ENCODE data around the gene CDK6.

The CDK6 gene

DNA sequence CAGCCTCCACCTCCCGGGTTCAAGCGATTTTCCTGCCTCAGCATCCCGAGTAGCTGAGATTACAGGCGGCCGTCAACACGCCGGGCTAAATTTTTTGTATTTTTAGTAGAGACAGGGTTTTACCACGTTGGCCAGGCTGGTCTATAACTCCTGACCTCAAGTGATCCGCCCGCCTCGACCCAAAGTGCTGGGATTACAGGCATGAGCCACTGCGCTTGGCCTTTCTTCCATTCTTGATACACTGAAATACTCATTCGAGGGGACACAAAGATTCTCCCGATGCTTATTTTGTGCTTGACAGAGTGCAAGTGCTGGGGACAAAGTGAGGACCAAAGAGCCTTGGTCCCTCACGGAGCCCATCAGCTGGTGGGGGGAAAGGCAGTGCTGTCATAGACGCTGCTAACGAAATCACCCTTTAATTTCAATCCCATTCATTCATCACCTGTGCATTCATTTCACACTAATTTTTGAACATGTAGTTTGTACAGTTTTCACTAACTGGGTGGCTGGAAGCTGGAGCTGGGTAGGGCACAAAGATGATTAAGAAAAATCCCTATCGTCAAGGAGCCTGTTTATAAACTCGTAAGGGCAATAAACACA lies 245.6 kb downstream of the CDK6 start:
- DNase-seq (ENCODE audit: low read depth in 2 of 2), result no peak

DNA sequence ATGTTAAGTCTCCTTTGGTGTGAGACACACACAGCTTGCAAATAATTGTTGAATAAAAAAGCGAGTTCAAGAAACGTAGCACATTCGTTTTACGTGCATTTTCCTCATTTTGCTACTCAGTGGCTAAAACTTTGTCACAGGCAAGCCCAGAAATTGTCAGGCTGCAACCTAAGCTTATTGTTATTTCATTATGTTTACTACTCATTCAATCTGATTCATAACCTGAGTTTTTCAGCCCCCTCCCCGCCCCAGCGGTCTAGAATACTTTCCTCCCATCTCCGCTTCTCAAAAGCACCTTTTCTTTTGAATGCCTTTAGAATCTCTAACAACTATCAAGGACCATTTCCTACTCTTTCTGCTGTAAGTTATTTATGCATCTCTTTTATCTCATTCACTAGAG lies 247.3 kb downstream of the CDK6 start:
- no peak for DNase-seq (ENCODE audit: low read depth in 2 of 2)

DNA sequence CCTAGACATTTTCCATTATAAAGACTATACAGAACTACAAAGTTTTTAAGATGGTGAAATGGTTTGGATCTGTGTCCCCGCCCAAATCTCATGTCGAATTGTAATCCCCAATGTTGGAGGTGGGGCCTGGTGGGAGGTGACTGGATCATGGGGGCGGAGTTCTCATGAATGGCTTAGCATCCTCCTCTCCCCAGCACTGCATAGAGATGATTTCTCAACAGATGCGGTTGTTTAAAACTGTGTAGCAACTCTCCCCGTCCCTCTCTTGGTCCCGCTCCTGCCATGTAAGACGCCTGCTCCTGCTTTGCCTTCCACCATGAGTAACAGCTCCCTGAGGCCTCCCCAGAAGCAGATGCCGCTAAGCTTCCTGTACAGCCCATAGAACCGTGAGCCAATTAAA lies 247.8 kb downstream of the CDK6 start:
- no peak for DNase-seq (ENCODE audit: low read depth in 2 of 2)

DNA sequence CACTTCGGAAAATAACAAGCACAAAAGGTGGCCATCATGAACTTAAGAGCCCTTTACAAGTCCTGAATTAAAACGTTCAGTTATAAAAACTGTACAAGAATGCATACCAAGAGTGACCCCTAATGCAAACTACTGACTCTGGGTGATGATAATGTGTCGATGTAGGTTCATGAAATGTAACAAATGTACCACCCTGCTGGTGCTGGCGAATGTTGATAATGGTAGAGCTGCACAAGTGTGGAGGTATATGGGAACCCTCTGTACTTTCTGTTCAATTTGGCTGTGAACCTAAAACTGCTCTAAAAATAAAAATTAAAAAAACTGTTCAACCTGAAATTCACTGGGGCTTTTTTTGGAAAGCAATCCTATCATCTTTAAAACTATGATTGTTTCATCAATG lies 249.5 kb downstream of the CDK6 start:
- DNase-seq (ENCODE audit: low read depth in 2 of 2), result no peak

DNA sequence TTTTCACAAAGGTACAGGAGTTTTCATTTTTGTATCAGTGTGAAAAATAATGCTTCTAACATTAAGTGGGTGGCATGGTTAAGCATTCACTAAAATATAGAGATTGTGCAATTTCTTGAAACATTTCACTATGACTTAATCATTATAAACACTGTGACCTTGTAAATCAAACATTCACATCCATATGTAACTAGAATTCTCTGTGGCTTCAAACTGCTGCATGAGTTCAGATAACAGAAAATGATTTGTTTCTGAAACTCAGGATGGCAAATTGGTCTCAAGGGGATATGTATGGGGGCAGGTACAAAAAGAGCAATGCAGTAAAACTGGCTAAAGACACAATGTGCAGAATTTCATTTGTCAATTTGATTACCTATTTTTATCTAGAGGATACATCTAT lies 250.0 kb downstream of the CDK6 start:
- DNase-seq (ENCODE audit: low read depth in 2 of 2), result no peak

DNA sequence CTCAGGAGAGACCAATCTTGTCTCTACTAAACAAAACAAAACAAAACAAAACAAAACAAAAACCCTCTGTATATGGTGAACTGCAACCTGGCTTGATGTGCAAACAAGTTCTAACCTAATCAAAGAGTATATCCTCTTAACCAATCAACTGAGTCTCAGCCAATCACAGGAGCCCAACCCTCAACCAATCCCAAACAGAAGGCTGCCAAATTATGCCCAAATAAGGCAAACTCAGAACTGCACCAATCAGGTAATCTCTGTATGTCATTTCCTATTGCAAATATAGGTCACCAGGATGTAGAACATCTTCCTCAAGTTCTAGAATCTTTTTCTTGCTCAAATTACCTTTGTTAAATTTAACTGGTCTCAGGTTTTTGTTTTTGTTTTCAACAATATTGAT lies 251.4 kb downstream of the CDK6 start:
- DNase-seq (ENCODE audit: low read depth in 2 of 2), result no peak

DNA sequence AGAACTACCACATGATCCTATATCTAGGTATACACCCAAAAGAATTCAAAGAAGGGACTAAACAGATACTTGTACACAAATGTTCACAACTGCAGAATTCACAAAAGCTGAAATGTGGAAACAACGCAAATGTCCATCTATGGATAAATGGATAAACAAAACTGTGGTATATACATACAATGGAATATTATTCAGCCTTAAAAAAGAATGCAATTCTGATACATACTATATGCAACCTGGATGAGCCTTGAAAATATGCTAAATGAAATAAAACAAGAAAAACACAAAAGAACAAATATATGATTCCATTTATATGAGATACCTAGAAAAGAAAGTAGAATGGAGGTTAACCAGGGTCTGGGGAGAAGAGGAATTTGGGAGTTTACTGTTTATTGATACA lies 253.4 kb downstream of the CDK6 start:
- no peak for DNase-seq (ENCODE audit: low read depth in 2 of 2)

DNA sequence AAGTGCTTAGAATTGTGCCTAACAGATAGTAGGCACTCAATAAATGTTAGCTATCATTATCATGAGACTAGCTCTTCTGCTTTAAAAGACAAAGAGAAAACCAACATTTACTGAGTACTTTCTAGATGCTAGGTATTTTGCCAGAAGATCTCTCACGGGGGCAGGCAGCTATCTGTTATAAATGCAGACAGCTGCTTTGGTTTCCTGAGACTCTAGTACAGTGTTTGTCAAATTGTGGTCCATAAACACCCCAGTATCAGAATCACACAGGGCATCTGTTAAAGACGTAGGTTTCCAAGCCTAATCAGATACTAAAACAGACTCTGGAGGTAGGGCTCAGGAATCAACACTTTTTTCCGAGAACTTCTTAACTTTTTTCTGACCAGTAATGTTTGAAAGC lies 260.1 kb downstream of the CDK6 start:
- DNase-seq (ENCODE audit: low read depth in 2 of 2), result no peak

DNA sequence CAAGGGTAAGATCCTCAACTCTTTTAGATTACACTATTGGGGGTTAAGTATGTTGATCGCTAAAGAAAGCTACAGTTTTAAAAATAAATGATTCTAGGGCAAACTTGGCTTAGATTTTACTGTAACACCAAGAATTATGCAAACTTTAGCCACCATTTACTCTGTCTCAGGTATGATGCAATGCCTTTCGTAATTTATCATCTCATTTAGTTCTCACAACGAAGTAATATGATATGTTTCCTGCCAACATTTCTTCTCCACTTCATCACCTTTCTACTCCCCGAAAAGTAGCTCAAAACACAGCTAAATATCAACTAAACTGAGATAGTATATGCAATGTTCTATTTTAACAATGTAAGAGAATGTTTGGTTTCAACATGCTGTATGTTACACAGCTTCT lies 267.2 kb downstream of the CDK6 start:
- DNase-seq (ENCODE audit: low read depth in 2 of 2), result no peak

DNA sequence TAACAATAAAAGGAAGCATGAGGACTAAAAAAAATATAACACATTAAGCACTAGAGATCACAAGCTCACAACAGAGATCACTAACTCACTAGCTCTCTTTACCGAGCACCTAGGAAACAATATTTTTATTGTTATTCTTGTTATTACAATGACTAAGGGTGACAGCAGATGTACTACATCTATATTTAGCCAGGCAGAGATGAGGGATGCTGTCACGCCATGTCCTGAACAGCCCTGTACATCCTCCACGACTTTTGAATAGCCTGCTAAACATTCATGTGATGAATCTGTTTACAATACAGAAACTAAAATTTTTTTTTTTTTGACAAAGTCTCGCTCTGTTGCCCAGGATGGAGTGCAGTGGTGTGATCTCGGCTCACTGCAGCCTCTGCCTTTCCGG lies 268.9 kb downstream of the CDK6 start:
- DNase-seq (ENCODE audit: low read depth in 2 of 2), result no peak

DNA sequence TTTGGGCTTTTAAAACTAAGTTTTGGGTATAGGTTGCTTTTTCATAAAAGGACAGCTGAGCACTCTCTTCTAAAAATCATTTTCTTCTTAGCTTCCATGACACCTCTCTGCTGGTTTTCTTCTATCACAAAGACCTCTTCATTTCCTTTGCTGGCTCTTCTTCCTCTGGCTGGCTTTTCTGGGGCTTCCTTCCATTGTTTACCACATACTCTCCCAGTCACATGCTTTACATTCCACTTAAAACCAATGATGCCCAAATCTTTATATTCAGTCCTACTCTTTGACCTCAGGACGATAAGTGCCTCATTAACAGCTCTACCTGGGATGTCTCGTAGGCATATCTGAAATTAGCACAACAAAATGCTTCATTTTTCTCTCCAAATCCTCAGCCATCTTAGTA lies 273.0 kb downstream of the CDK6 start:
- no peak for DNase-seq (ENCODE audit: low read depth in 2 of 2)

DNA sequence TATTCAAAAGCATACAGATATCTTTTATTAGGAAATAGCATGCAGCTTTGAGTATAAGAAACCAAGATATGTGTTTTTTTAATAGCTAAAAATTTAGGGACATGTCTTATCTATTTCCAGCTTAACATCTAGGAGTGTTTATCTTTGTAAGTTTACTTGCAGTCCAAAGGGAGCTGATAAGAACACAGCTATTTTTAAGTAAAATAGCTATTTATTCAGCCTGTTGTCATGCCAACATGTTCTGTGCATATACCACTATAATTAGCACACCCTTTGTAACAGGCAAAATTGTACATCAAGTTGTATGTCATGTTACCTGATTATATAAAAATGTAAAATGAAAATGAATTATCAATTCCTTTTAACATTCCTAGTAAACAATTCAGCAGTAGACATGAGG lies 275.8 kb downstream of the CDK6 start:
- DNase-seq (ENCODE audit: low read depth in 2 of 2), result no peak

DNA sequence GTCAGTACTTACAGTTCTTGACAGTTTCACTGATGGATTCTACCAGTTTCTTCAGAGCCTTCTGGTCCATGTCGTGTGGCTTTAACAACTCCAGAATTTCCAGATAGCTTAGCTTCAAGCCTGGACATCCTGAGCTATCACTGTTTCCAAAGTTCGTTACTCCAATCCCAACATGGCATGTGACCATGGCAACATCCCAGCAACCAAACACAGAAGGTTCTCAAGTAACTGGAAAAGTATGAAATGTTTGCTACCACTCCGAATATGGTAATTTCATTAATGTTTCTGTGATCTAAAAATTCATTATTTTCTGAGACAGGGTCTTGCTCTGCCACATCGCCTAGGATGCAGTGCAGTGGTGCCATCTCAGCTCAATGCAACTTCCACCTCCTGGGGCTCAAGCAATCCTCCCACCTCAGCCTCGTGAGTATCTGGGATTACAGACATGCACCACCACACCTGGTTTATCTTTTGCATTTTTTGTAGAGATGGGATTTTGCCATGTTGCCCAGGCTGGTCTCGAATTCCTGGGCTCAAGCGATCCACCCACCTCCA lies 278.5 kb downstream of the CDK6 start:
- no peak for DNase-seq (ENCODE audit: low read depth in 2 of 2)

DNA sequence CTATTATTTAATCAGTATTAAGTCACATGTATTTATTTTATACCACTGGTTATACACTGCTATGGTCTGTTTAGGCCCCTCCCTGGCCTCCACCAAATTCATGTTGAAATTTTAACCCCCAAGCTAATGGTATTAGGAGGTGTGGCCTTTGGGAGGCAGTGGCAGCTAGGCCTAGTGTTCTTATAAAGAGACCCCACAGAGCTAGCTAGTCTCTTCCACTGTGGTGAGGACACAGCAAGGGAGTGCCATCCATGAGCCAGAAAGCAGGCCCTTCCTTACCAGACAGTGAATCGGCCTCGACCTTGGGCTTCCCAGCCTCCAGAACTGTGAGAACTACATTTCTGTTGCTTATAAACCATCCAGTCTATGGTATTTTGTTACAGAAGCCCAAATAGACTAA lies 279.1 kb downstream of the CDK6 start:
- no peak for DNase-seq (ENCODE audit: low read depth in 2 of 2)
